Transverse colon (tissue), 4 donors: ENCODE results near the gene ZCWPW2.

ENCODE experiments used
- EP300 ChIP-seq: sonication (generic); formaldehyde crosslinking; IDR thresholded peaks from one replicate; pipeline ENCODE4 v1.6.1; 2017; ENCODE audit warnings: antibody characterized with exemption, low read depth
- POLR2A ChIP-seq: fragments of 450-650 bp; IDR thresholded peaks from one replicate; pipeline ENCODE4 v1.6.1; 2016; ENCODE audit warnings: antibody characterized with exemption, mild to moderate bottlenecking, moderate library complexity
- POLR2AphosphoS5 ChIP-seq, 3 donors: sonication (generic); formaldehyde crosslinking; IDR thresholded peaks; one replicate each; pipeline ENCODE4 v1.6.1; 2016; ENCODE audit warnings: antibody characterized with exemption in 3 of 3
- TF ChIP-seq, protein P1 (sequence below), 5 experiments: fragments of 200-600 bp in 3 of 5; fragments of 450-650 bp in 2 of 5; sonication (generic) in 3 of 5; IDR thresholded peaks; 1 replicate in 2 of 5; 2 replicates in 3 of 5; pipeline ENCODE4 v1.5.1; 2016 to 2017; ENCODE audit warnings: antibody characterized with exemption in 5 of 5, inconsistent platforms in 3 of 5, mild to moderate bottlenecking in 2 of 5, moderate library complexity in 1 of 5

DNA sequence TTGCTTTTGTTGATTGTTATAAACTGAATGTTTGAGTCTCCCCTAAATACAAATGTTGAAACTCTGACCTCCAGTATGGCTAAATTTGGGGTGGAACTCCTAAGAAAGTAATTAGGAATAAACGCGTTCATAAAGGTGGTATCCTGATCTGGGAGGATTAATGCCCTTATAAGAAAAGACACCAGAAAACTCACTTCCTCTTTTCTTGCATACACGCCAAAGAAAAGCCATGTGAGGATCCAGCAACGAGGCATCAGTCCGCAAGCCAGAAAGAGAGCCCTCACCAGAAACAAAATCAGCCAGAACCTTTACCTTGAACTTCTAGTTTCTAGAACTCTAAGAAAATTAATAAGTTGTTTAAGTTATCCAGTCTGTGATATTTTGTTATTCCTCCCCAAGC, 37.5 kb downstream of the ZCWPW2 start:
- TF ChIP-seq, protein P1, sequence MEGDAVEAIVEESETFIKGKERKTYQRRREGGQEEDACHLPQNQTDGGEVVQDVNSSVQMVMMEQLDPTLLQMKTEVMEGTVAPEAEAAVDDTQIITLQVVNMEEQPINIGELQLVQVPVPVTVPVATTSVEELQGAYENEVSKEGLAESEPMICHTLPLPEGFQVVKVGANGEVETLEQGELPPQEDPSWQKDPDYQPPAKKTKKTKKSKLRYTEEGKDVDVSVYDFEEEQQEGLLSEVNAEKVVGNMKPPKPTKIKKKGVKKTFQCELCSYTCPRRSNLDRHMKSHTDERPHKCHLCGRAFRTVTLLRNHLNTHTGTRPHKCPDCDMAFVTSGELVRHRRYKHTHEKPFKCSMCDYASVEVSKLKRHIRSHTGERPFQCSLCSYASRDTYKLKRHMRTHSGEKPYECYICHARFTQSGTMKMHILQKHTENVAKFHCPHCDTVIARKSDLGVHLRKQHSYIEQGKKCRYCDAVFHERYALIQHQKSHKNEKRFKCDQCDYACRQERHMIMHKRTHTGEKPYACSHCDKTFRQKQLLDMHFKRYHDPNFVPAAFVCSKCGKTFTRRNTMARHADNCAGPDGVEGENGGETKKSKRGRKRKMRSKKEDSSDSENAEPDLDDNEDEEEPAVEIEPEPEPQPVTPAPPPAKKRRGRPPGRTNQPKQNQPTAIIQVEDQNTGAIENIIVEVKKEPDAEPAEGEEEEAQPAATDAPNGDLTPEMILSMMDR (IDR thresholded peaks at IDR 0.05) = no peak
- TF ChIP-seq POLR2AphosphoS5 (IDR thresholded peaks at IDR 0.05) (no peak), POLR2A (no peak), EP300 (no peak)
